Left lung (tissue), 10 donors: ENCODE data around the gene KDM4B. TPM values are rescaled to one million over a fixed set of nuclear protein-coding genes. Genes with fewer than 3 reads are reported as not detected.

Source experiments
- ATAC-seq: fragments of 200-7000 bp; cut with Tn5 transposase; one replicate; pipeline ENCODE4 v1.9.1; 2020; ENCODE audit warnings: moderate library complexity
- DNase-seq, 4 donors: peaks; one replicate each; pipeline ENCODE4 v3.0.0-alpha.2; 2013 to 2020
- H3K27ac ChIP-seq, 2 donors: fragments of 200-600 bp; sonication (generic) in 1 of 2; one replicate each; pipeline versions ENCODE4 v1.5.0 to v1.8.0; 2020 to 2021
- H3K27me3 ChIP-seq, 2 donors: fragments of 200-600 bp; sonication (generic) in 1 of 2; one replicate each; pipeline versions ENCODE4 v1.5.0 to v1.8.0; 2020 to 2021
- H3K36me3 ChIP-seq, 2 donors: fragments of 200-600 bp; sonication (generic) in 1 of 2; one replicate each; pipeline versions ENCODE4 v1.5.0 to v1.8.0; 2020 to 2021
- H3K4me1 ChIP-seq, 2 donors: fragments of 200-600 bp; one replicate each; pipeline ENCODE4 v1.8.0; 2021
- H3K4me3 ChIP-seq, 2 donors: fragments of 200-600 bp; sonication (generic) in 1 of 2; one replicate each; pipeline versions ENCODE4 v1.5.0 to v1.8.0; 2020 to 2021; ENCODE audit warnings: mild to moderate bottlenecking in 1 of 2
- H3K9me3 ChIP-seq, 2 donors: fragments of 200-600 bp; sonication (generic) in 1 of 2; one replicate each; pipeline versions ENCODE4 v1.5.0 to v1.8.0; 2020 to 2021
- intact Hi-C, 2 donors: fragments of 100-400 bp; cut with DNase I; formaldehyde crosslinking; loops; one replicate each; pipeline versions ENCODE4 v1.11.2 to v1.14.2; 2022
- polyA plus RNA-seq, 6 donors: library from polyadenylated mRNA; unstranded; fragments of 120-200 nt; gene quantifications; one replicate each; pipeline ENCODE4 v1.2.1, GENCODE V29; 2013; ENCODE audit not compliant: insufficient read length in 6 of 6
- total RNA-seq, 2 donors: library from RNA; stranded (reverse); fragmentation: NEBNext Ultra II Directional; extraction: Animal tissue kit (Norgen Biotek cat#: 25700); gene quantifications; one replicate each; pipeline ENCODE4 v1.2.1, GENCODE V29; 2021
- TF ChIP-seq, protein P1 (sequence below), 2 donors: fragments of 200-600 bp; sonication (generic) in 1 of 2; IDR thresholded peaks; one replicate each; pipeline versions ENCODE4 v1.5.0 to v1.8.0; 2021; ENCODE audit warnings: antibody characterized with exemption in 2 of 2
- donor health status: DM: no; HTN: yes; CAD: no.
- donor health status: DM: no; HTN: no; CAD: no.

The KDM4B gene
- total and polyA plus RNA-seq, 8 donors, result 24.6 to 42.1 (median 31.1) TPM

DNA sequence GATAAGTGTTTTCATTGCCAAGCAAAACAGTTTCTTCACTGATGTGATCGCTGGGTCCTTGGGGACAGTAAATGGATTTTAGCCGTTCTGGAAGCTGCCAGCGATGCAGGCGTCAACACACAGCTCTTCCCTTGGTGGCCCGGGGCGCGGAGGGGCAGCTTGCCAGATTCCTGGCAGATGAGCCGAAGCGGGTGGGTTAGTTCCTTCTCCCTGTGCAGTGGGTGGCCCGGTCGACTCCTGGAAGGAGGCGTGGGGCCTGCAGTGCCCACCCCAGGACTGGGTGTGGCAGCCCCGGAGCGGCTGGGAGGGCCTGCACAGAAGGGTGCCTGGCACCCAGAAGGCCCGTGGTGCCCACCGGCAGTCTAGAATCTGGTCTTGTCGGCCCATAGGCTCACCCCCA lies 69.0 kb downstream of the KDM4B start:
- DNase-seq (no peak), ATAC-seq (no peak)
- Histone ChIP-seq H3K9me3 (no peaks in the 10 kb centered on the region), H3K27me3 (no peaks in the 10 kb centered on the region), H3K36me3 (peaks cover 0 to 74% of the 10 kb centered on the region in 2 donors), H3K4me3 (no peak overlapping the region), H3K27ac (no peak overlapping the region), H3K4me1 (peaks cover 0 to 26% of the 10 kb centered on the region in 2 donors)
- intact Hi-C loops, result loop anchor here (10.0 kb wide), 2 partner anchors 163 to 233 kb away; no protein-coding TSS in a partner anchor
- TF ChIP-seq, protein P1, sequence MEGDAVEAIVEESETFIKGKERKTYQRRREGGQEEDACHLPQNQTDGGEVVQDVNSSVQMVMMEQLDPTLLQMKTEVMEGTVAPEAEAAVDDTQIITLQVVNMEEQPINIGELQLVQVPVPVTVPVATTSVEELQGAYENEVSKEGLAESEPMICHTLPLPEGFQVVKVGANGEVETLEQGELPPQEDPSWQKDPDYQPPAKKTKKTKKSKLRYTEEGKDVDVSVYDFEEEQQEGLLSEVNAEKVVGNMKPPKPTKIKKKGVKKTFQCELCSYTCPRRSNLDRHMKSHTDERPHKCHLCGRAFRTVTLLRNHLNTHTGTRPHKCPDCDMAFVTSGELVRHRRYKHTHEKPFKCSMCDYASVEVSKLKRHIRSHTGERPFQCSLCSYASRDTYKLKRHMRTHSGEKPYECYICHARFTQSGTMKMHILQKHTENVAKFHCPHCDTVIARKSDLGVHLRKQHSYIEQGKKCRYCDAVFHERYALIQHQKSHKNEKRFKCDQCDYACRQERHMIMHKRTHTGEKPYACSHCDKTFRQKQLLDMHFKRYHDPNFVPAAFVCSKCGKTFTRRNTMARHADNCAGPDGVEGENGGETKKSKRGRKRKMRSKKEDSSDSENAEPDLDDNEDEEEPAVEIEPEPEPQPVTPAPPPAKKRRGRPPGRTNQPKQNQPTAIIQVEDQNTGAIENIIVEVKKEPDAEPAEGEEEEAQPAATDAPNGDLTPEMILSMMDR (IDR thresholded peaks at IDR 0.05), result no peak

DNA sequence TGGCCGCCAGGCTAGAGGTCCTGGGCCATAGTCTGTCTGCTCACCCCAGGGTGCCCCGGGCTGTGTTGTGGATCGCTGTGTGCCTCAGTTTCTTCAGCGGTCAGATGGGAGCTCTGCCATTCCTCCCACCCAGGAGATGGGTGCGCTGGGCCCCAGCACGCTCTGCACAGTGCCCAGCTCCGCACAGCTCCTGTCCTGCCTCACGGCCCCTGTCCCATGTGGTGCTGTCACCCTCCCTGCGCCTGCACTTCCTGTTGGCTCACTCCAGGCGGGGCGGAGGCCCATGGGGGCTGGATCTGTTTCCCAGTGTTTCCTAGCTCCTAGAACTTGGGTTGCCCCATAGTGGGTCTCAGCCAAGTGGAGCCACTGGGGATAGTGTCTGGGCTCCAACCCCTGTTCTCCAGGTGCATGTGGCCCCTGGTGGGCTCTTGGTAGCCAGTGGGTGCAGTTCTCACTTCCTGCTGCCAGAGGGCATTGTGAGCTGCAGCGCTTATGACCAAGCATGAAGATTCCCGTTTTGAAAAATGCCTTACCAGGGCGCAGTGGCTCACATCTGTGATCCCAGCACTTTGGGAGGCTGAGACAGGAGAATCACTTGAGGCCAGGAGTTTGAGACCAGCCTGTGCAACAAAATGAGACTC lies 69.8 kb downstream of the KDM4B start:
- intact Hi-C loops, result loop anchor here (10.0 kb wide), 2 partner anchors 164 to 234 kb away; no protein-coding TSS in a partner anchor
- TF ChIP-seq, protein P1 (IDR thresholded peaks at IDR 0.05), result peak; percentile 24 to 50
- H3K9me3 ChIP-seq, result no peaks in the 10 kb centered on the region
- H3K27me3 ChIP-seq, result no peaks in the 10 kb centered on the region
- H3K27ac ChIP-seq, result no peak overlapping the region
- no peak overlapping the region for H3K4me3 ChIP-seq
- peaks cover 0 to 67% of the 10 kb centered on the region in 2 donors for H3K36me3 ChIP-seq
- H3K4me1 ChIP-seq, result peaks cover 0 to 26% of the 10 kb centered on the region in 2 donors
- no peak for DNase-seq
- peak; percentile 31 for ATAC-seq

DNA sequence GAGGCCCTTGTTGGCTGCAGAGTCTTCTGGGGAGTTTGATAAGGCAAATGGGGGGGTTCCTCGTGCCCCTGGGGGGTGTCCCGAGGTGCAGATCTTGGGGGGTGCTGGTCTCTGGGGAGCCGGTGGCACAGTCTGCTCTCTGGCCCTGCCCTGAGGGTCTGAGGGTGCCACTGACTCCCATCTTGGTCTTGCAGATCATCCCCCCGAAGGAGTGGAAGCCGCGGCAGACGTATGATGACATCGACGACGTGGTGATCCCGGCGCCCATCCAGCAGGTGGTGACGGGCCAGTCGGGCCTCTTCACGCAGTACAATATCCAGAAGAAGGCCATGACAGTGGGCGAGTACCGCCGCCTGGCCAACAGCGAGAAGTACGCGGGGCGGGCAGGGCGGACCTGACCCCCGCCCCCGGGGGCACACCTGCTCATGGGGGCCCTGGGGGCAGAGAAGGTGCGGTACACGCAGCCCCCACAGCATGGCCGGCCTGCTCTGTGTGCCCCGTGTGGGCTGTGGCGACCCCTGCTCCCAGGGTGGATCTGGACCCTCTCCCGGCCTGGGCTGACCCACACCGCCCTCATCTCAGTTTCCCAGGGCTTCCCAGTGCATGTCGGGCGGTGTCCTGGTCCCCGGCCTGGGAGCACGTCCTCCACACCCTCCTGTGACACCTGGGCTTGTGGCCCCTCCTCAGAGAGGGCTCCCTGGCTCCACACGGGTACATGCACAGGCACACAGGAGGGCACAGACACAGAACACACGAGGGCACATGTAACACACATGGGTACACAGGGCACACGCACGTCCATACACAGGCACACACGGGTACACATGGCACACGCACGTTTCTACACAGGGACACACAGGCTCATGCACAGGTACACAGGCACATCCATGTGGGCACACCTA lies 71.0 kb downstream of the KDM4B start:
- Histone ChIP-seq H3K4me3 (no peak overlapping the region), H3K9me3 (no peaks in the 10 kb centered on the region), H3K27ac (no peak overlapping the region), H3K27me3 (no peaks in the 10 kb centered on the region), H3K4me1 (peaks cover 0 to 26% of the 10 kb centered on the region in 2 donors), H3K36me3 (peaks cover 0 to 59% of the 10 kb centered on the region in 2 donors)
- DNase-seq, result no peak
- intact Hi-C loops, result loop anchor here (10.0 kb wide), 3 partner anchors 165 to 545 kb away; no protein-coding TSS in a partner anchor
- ATAC-seq, result no peak
- TF ChIP-seq, protein P1 (IDR thresholded peaks at IDR 0.05), result no peak

DNA sequence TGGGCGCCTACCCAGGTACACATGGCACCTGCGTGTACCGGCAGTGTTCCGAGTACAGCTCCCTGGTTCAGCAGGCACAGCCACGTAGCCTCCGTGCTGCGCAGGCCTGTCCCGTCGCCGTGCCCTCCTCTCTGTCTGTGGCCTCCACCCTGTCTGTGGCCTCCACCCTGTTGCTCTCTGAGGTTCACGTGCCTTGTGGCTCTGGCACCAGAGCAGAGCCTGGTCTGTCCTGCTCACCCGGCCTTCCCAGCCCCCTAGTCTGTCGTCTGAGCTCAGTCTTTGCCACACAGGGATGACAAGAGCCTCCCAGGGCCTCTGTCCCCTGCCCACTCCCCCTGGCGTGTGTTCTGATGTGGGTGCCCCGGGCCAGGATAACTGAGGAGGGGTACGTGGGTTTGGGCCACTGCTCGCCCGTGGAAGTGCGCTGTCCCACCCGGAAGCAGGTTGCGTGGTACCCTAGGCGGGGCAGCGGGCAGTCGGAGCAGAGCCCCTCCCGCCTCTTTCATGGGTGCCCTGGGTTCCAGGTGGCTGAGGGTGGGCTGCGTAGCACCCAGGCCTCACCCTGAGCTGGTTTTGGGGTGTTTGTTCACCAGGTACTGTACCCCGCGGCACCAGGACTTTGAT lies 71.7 kb downstream of the KDM4B start:
- intact Hi-C loops, result loop anchor here in 1 of 2 donors (10.0 kb wide), 1 partner anchor 544 kb away; no protein-coding TSS in a partner anchor

More for the DNA sequence above, 71.7 kb downstream of the KDM4B start:
- Histone ChIP-seq H3K27ac (no peak overlapping the region), H3K4me3 (no peak overlapping the region), H3K27me3 (no peaks in the 10 kb centered on the region), H3K4me1 (peaks cover 0 to 26% of the 10 kb centered on the region in 2 donors), H3K9me3 (no peaks in the 10 kb centered on the region), H3K36me3 (peaks cover 0 to 55% of the 10 kb centered on the region in 2 donors)
- DNase-seq (no peak), ATAC-seq (no peak)
- TF ChIP-seq, protein P1 (IDR thresholded peaks at IDR 0.05), result no peak
